CD4-positive, alpha-beta T cell (primary cell): Measurements from ENCODE around the gene BCL2A1. TPM values are rescaled to one million over a fixed set of nuclear protein-coding genes. Genes with fewer than 3 reads are reported as not detected.
"Not testable (repeated sequence)": the region's sequence is repeated elsewhere in the genome, so short reads cannot be mapped to it uniquely, and the experiment has no call there.

Experiments
- ATAC-seq: fragments of 200-7000 bp; cut with Tn5 transposase; one replicate; pipeline ENCODE4 v1.10.0; 2022; ENCODE audit warnings: mild to moderate bottlenecking; ENCODE audit not compliant: poor library complexity
- CTCF ChIA-PET: fragments of 350-600 bp; sonication (Branson Sonifier 250); formaldehyde crosslinking; loops from one replicate; lab custom pipeline; 2021; ENCODE audit warnings: antibody characterized with exemption, inconsistent platforms; lab: Charles Lee
- POLR2A ChIA-PET: fragments of 350-600 bp; sonication (Branson Sonifier 250); formaldehyde crosslinking; loops from one replicate; lab custom pipeline; 2021; ENCODE audit warnings: antibody characterized with exemption, inconsistent platforms; lab: Charles Lee
- DNase-seq, 14 experiments: peaks; one replicate each; pipeline ENCODE4 v3.0.0-alpha.2; 2013 to 2020; ENCODE audit warnings: mixed read lengths in 2 of 14
- H3K27ac ChIP-seq, 2 donors: one replicate each; pipeline versions ENCODE4 v1.5.1 to v1.7.0; 2013; ENCODE audit warnings: low read length in 2 of 2, low read depth in 1 of 2, mild to moderate bottlenecking in 1 of 2
- H3K27me3 ChIP-seq, 2 experiments: 1 replicate in 1 of 2; 2 replicates in 1 of 2; pipeline versions ENCODE4 v1.6.1 to v1.7.0; 2013; ENCODE audit warnings: low read length in 2 of 2, control low read depth in 1 of 2, mild to moderate bottlenecking in 1 of 2, moderate library complexity in 1 of 2; ENCODE audit not compliant: insufficient read depth in 2 of 2, control insufficient read depth in 1 of 2
- H3K36me3 ChIP-seq: one replicate; pipeline ENCODE4 v1.6.1; 2013; ENCODE audit warnings: low read length, control low read depth; ENCODE audit not compliant: insufficient read depth
- H3K4me1 ChIP-seq: one replicate; pipeline ENCODE4 v1.6.1; 2013; ENCODE audit warnings: low read length, control low read depth; ENCODE audit not compliant: insufficient read depth
- H3K4me3 ChIP-seq: one replicate; pipeline ENCODE4 v1.5.1; 2013; ENCODE audit warnings: mild to moderate bottlenecking, low read length, moderate library complexity
- H3K9me3 ChIP-seq, 2 experiments: 1 replicate in 1 of 2; 2 replicates in 1 of 2; pipeline versions ENCODE4 v1.6.1 to v1.7.0; 2013; ENCODE audit warnings: low read length in 2 of 2, mild to moderate bottlenecking in 2 of 2, control low read depth in 1 of 2, moderate library complexity in 1 of 2; ENCODE audit not compliant: control insufficient read depth in 1 of 2, insufficient read depth in 1 of 2
- H3K27ac Mint-ChIP-seq: one replicate; pipeline ENCODE4 v1.8.0; 2020; ENCODE audit warnings: mixed read lengths
- H3K27me3 Mint-ChIP-seq: one replicate; pipeline ENCODE4 v1.8.0; 2021; ENCODE audit warnings: mixed read lengths
- H3K36me3 Mint-ChIP-seq: one replicate; pipeline ENCODE4 v1.8.0; 2021; ENCODE audit warnings: low read depth, mixed read lengths
- H3K4me1 Mint-ChIP-seq: one replicate; pipeline ENCODE4 v1.8.0; 2021; ENCODE audit warnings: low read depth, mixed read lengths
- H3K4me3 Mint-ChIP-seq: one replicate; pipeline ENCODE4 v1.8.0; 2020; ENCODE audit warnings: mild to moderate bottlenecking, mixed read lengths
- H3K9me3 Mint-ChIP-seq: one replicate; pipeline ENCODE4 v1.8.0; 2020; ENCODE audit warnings: mixed read lengths
- CTCF ChIP-seq: fragments of 200-600 bp; IDR thresholded peaks from one replicate; pipeline ENCODE4 v1.8.0; 2022; ENCODE audit warnings: antibody characterized with exemption, mild to moderate bottlenecking
- intact Hi-C, 2 experiments: fragments of 100-400 bp; cut with DNase I in 1 of 2; cut with micrococcal nuclease in 1 of 2; formaldehyde crosslinking; loops; one replicate each; pipeline versions ENCODE4 v1.15.1 to v1.9.0; 2023 to 2025; cut with DNase I, micrococcal nuclease
- total RNA-seq, 174 experiments: library from RNA in 2 of 174; stranded (reverse) in 2 of 174; gene quantifications; one replicate each; pipeline ENCODE4 v1.2.3 and lab custom pipeline; 2021 to 2026

BCL2A1 gene
- total RNA-seq, 2 experiments from 2014 or later, result 18.7 to 20.0 TPM

GRCh38 chr15:79916502-79917132, 54.4 kb downstream of the BCL2A1 start:
- peaks cover 86% of the 10 kb centered on the region for H3K36me3 Mint-ChIP-seq
- peaks cover 23% of the 10 kb centered on the region for H3K9me3 Mint-ChIP-seq
- Histone ChIP-seq H3K27ac (no peak overlapping the region), H3K4me3 (no peak overlapping the region), H3K9me3 (peaks cover 40 to 89% of the 10 kb centered on the region in 2 experiments), H3K27me3 (no peaks in the 10 kb centered on the region), H3K4me1 (peaks cover under 1% of the 10 kb centered on the region), H3K36me3 (peaks cover 19% of the 10 kb centered on the region)
- intact Hi-C loops, result no loop called here
- peaks cover 4% of the 10 kb centered on the region for H3K4me1 Mint-ChIP-seq
- ChIA-PET CTCF (no interaction called here), POLR2A (no interaction called here)
- no peak overlapping the region for H3K4me3 Mint-ChIP-seq
- DNase-seq, result no peak
- TF ChIP-seq CTCF, result no peak
- H3K27ac Mint-ChIP-seq, result no peak overlapping the region
- no peaks in the 10 kb centered on the region for H3K27me3 Mint-ChIP-seq
- no peak for ATAC-seq

- intact Hi-C loops, DNase-seq, H3K27ac Mint-ChIP-seq, H3K27me3 Mint-ChIP-seq, H3K27me3 ChIP-seq, H3K4me3 ChIP-seq, H3K27ac ChIP-seq, CTCF ChIA-PET, H3K4me3 Mint-ChIP-seq, H3K4me1 Mint-ChIP-seq, H3K4me1 ChIP-seq, ATAC-seq: not testable (repeated sequence)
- peaks cover 19% of the 10 kb centered on the region for H3K9me3 Mint-ChIP-seq
- H3K9me3 ChIP-seq, result peaks cover 34 to 82% of the 10 kb centered on the region in 2 experiments
- peaks cover 13% of the 10 kb centered on the region for H3K36me3 ChIP-seq
- H3K36me3 Mint-ChIP-seq, result peaks cover 85% of the 10 kb centered on the region
- POLR2A ChIA-PET, result interaction anchor here (1.5 kb wide), 1 partner anchor 8 kb away, joined by 8 read pairs; no protein-coding TSS in a partner anchor
These were observed 55.1 kb downstream of the BCL2A1 start for GRCh38 chr15:79915776-79916501.

- intact Hi-C loops, result no loop called here
- Mint-ChIP-seq H3K4me3 (no peak overlapping the region), H3K27ac (no peak overlapping the region), H3K27me3 (no peaks in the 10 kb centered on the region), H3K9me3 (peaks cover 26% of the 10 kb centered on the region), H3K36me3 (peaks cover 84% of the 10 kb centered on the region), H3K4me1 (peaks cover 11% of the 10 kb centered on the region)
- ChIA-PET CTCF (no interaction called here), POLR2A (interaction anchor here (1.5 kb wide), 1 partner anchor 9 kb away, joined by 8 read pairs; no protein-coding TSS in a partner anchor)
- no peak for ATAC-seq
- no peak overlapping the region for H3K4me3 ChIP-seq
- peaks cover 4% of the 10 kb centered on the region for H3K36me3 ChIP-seq
- DNase-seq, result no peak
- no peak for TF ChIP-seq CTCF
- no peaks in the 10 kb centered on the region for H3K4me1 ChIP-seq
- H3K27ac ChIP-seq, result no peak overlapping the region
- H3K9me3 ChIP-seq, result peaks cover 27 to 71% of the 10 kb centered on the region in 2 experiments
- H3K27me3 ChIP-seq, result no peaks in the 10 kb centered on the region
These were observed 56.3 kb downstream of the BCL2A1 start for GRCh38 chr15:79914728-79915127.

Other genes with a start within 250 kb of the BCL2A1 start
- gene MTHFS, start 74.2 kb downstream of the BCL2A1 start, total RNA-seq, result 1 to 10 TPM; 9.1 to 9.8 TPM
- 10 to 100 TPM; 65.5 to 69.2 TPM for gene ZFAND6, start 88.5 kb upstream of the BCL2A1 start, total RNA-seq
- 1 to 10 TPM; 2.5 to 2.6 TPM for gene FAH, start 181.8 kb upstream of the BCL2A1 start, total RNA-seq